ENCODE results near the gene ITGA1.
A peak's percentile ranks its signal among the peaks of the same experiment; 100 is the strongest.

GRCh38 chr5:52915176-52915875, 127.6 kb downstream of the ITGA1 start:
- TF ChIP-seq CTCF (IDR thresholded peaks at IDR 0.05), result peak; percentile 18 to 79 (median 74)
- TF ChIP-seq POLR2A (IDR thresholded peaks at IDR 0.05), result no peak
